Body of pancreas (tissue), 4 donors: Measurements from ENCODE around the gene NGRN.

Experiments used
- CTCF ChIP-seq, 7 experiments: fragments of 450-650 bp in 4 of 7; fragments of 200-600 bp in 3 of 7; sonication (generic) in 3 of 7; IDR thresholded peaks; one replicate each; pipeline ENCODE4 v1.5.1; 2016 to 2019; ENCODE audit warnings: antibody characterized with exemption in 7 of 7
- POLR2A ChIP-seq, 3 donors: fragments of 450-650 bp; IDR thresholded peaks; one replicate each; pipeline ENCODE4 v1.6.1; 2016; ENCODE audit warnings: antibody characterized with exemption in 3 of 3, mild to moderate bottlenecking in 2 of 3

DNA sequence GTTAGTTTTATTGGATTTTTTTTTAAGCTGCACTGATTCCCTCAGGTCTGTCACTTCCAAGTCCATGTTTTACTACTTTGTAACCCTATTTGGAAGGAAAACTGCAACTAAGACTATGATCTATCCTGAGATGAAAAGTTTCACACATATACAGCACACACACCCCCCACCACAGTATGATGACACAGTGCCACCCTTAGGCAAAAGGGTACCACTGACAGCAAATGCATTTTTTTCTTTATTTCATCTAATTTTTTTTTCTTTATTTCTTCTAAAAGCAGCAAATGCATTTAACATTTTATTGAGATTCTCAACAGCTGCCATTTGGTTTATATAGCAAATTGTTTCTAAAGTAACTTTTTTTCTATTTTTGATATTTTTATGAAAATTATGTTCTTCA, 21.2 kb downstream of the NGRN start:
- TF ChIP-seq CTCF (IDR thresholded peaks at IDR 0.05) (peak in 5 of 7 experiments; percentile 24 to 47 (median 43)), POLR2A (IDR thresholded peaks at IDR 0.05) (no peak)
